DLD1 (cell line): Measurements from ENCODE around the gene UQCC3.
"Not testable (repeated sequence)": the region's sequence is repeated elsewhere in the genome, so short reads cannot be mapped to it uniquely, and the experiment has no call there.

Experiments used
- in situ Hi-C: cut with HindIII; loops from 2 replicates; pipeline ENCODE4 v1.10.0; 2017; ENCODE audit warnings: low sequenced_read_pairs

The UQCC3 gene

GRCh38 chr11:62665599-62666258, 5.7 kb upstream of the UQCC3 start:
- in situ Hi-C loops, result no loop called here

DNA sequence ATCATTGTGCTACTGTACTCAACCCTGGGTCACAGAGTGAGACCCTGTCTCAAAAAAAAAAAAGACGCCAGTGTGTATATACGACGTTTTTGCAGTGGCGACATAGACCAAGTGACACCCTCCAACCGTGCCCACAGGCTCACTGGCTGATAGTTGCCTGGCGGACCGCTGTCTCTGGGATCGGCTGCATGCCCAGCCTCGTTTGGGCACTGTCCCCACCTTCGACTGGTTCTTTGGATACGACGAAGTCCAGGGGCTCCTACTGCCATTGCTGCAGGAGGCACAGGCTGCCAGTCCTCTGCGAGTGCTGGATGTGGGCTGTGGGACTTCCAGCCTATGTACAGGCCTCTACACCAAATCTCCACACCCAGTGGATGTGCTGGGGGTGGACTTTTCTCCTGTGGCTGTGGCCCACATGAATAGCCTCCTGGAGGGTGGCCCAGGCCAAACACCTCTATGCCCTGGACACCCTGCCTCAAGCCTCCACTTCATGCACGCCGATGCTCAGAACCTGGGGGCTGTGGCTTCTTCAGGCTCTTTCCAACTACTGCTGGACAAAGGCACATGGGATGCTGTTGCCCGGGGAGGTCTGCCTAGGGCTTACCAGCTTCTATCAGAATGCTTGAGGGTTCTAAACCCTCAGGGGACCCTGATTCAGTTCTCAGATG, 5.1 kb upstream of the UQCC3 start:
- in situ Hi-C loops, result no loop called here

DNA sequence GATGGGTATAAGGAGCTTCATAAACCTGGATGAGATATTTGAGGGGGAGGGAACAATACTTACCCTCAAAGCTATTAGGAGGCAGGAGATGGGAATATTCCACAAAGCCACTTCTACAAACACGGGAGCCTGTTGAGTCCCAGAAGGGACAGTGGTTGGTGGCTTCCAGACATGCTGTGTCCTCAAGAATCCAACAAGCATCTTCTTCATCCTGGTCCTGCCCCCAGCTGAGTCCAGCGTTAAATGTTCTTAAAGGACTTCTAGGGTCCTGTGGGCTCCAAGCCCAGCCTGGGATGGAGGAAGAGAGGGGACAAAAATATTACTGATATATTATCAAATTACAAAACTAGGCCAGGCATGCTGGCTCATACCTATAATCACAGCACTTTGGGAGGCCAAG, 4.0 kb upstream of the UQCC3 start:
- in situ Hi-C loops, result no loop called here

DNA sequence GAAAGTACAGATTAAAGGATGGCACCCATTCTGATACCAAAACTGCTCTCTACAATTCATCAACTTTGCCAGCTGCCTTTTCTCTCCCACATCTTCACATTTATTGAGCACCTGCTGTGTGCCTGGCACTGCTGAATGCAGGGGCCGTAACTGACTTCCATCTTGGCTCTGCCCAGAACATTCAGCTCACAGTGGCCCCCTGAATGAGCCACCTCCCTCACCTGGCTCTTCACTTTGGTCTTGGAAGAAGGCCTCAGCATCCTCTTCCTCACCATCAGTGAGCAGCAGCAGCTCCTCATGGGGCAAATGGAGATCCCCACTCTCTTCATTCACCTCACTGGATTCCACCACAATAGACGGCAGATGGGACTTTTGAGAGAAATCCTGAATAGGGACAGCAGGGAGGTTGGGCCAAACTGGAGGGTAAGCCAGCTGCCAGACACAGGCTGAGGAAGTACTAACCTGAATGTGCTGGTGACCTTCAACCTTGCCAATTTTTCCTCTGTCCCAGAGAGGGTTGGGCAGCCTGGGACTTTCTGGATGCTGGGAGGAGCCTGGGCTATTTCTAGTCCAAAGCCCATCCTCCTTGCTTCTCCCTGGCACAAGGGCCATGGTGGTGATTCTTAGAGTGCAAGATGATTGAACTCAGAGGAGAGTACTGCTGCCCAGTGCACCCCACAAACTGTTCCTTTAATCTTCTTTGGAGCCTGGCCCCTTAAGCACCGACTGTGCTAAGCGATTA, 1.9 kb upstream of the UQCC3 start:
- in situ Hi-C loops, result loop anchor here (10.0 kb wide), 1 partner anchor 245 kb away; no protein-coding TSS in a partner anchor

DNA sequence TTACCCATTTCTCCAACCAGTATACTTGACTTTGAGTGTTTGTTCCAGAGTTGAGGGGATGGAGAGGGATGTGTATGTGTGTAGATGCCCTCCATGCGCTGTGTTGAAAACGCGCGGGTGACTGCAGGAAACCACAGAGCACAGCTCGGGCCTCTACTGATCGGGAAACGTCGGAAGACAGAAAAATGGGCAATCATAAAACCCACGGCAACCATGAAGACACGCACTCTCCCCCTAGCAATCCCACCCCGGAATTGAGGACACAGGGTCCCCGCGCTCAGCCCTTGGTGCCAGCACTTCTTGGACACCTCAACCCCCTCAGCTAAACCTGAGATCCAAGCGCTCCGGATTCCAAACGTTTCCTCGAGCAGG, 251 bp upstream of the UQCC3 start:
- in situ Hi-C loops, result loop anchor here (10.0 kb wide), 1 partner anchor 246 kb away; no protein-coding TSS in a partner anchor

GRCh38 chr11:62673196-62673525, 1.7 kb downstream of the UQCC3 start:
- in situ Hi-C loops, result loop anchor here (10.0 kb wide), 1 partner anchor 248 kb away; no protein-coding TSS in a partner anchor

DNA sequence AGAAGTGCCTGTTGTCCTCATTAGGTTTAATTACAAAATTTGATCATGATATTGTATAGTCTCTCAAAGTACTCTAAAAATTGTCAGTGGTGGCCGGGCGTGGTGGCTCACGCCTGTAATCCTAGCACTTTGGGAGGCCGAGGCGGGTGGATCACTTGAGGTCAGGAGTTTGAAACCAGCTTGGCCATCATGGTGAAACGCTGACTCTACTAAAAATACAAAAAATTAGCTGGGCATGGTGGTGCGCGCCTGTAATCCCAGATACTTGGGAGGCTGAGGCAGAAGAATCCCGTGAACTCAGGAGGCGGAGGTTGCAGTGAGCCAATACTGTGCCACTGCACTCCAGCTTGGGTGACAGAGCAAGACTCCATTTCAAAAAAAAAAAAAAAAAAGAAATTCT, 3.9 kb downstream of the UQCC3 start:
- in situ Hi-C loops, result loop anchor here (10.0 kb wide), 1 partner anchor 251 kb away; no protein-coding TSS in a partner anchor

DNA sequence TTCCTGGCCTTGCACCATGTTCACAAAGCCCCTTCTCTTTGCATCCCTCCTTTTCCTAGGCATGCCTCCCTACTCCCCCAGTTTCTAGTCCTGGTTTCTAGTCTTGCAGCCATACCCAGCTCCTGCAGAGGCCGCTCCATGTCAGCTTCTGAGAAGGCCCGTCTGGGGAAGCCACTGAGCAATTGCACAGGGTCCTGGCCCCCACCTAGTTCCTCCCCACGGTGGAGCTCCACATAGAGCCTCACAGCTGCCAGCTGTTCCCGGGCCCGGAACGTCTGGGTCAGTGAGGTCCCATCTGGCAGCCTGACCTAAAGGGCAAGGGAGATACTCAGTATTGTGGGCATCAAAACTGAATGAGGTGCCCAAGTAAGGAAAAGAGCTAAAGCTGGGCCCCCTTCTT, 5.2 kb downstream of the UQCC3 start:
- in situ Hi-C loops, result loop anchor here (10.0 kb wide), 1 partner anchor 252 kb away; no protein-coding TSS in a partner anchor

DNA sequence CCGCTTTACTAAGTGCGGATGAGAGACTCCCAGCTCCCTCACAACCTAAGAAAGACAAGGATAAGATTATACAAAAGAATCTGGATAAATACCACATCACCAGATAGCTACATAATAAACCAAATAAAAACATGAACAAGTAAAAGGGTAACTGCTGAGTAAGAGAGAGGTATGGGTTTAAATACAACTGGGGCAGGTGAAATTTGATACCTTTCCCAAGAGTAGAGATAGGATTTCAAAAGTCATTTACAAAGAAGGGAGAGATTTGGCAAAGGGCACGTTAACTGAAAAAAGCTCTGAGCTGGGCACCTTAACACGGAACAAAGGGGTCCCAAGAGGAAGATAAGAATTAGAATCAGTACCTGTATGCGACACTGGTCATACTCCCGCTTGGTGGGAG, 5.7 kb downstream of the UQCC3 start:
- in situ Hi-C loops, result loop anchor here (10.0 kb wide), 1 partner anchor 252 kb away; no protein-coding TSS in a partner anchor

- in situ Hi-C loops, result loop anchor here (10.0 kb wide), 1 partner anchor 253 kb away; no protein-coding TSS in a partner anchor
Measured at GRCh38 chr11:62677714-62678113, 6.2 kb downstream of the UQCC3 start.

DNA sequence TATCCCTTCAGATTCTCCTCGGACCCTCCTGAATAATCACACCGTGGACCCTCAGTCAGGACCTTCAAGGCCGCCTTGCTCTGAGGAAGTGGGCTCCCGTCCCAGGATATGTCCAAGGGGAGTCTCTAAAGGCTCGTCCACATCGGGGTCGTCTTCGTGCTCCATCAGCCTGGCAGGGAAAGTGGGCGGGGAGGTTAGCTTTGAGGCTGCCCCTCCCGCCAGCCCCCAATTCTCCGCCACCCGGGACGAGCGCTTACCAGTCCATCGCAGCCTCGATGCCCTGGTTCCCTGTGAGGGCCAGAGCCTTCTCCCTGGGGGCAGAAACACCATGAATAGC, 6.9 kb downstream of the UQCC3 start:
- in situ Hi-C loops, result loop anchor here (10.0 kb wide), 1 partner anchor 254 kb away; no protein-coding TSS in a partner anchor

DNA sequence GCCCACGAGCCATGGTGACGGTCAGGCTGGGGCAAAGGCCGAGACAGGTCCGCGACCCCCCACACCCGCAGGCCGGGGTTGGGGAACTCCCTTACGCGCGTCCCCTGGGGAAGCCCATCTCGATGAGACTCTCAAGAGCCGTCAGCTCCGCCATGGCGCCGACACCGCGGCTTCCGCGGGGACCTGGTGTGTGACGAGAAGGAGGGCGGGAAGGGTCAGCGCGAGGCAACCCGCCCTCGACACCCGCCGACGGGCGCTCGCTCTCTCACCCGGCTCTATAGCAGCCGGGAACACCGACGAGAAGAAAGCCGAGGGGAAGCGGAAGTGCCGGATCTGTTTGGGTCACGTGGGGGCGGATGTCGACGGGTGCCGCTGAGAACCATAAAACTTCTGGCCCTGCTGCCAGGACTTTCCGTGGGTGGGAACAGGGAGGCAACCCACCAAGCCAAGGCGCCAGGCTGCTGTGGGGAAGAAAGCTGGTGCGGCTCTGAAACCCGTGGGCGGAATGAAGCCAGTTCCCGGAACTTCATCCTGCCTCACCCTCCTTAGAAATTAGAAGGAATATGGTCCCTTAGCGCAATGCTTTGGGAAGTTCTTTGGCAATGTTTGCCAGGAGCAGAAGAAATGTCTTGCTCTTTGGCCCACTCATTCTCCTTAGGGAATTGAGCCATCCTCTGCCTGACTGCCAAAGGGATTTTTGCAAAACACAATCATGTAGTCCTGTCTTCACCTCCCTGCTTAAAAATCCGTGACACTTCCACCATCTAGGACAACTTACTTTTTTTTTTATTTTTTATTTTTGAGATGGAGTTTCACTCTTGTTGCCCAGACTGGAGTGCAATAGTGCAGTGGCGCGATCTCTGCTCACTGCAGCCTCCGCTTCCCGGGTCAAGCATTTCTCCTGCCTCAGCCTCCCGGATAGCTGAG, 7.6 kb downstream of the UQCC3 start, which contains the start of gene UBXN1:
Gene UBXN1 (minus strand): TSS at position 304 of the 927 bp plus-strand sequence. CDS start 150 bp downstream, at position 154.
- in situ Hi-C loops, result loop anchor here (10.0 kb wide), 1 partner anchor 254 kb away; no protein-coding TSS in a partner anchor

DNA sequence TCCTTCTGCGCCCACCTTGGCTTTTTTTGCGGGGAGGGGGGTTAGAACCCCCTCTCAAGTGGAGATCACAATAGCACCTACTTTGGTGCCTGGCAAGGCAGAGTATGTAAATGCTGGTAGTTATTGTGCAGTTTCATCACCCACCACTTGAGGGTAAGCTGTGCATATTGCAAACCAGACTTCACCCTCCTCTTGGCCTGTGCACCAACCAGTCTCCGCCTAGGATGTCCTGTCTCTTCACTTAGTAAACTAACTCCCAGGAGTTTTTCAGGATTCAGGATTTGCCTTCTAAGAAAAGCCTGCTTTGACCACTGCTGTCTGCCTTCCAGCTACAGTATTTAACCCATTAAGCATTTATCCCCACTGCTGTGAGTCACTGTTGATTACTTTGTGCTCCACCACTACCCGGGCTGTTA, 9.4 kb downstream of the UQCC3 start:
- in situ Hi-C loops, result no loop called here

- in situ Hi-C loops, result no loop called here
Measured at GRCh38 chr11:62682518-62682917, 11.0 kb downstream of the UQCC3 start.

DNA sequence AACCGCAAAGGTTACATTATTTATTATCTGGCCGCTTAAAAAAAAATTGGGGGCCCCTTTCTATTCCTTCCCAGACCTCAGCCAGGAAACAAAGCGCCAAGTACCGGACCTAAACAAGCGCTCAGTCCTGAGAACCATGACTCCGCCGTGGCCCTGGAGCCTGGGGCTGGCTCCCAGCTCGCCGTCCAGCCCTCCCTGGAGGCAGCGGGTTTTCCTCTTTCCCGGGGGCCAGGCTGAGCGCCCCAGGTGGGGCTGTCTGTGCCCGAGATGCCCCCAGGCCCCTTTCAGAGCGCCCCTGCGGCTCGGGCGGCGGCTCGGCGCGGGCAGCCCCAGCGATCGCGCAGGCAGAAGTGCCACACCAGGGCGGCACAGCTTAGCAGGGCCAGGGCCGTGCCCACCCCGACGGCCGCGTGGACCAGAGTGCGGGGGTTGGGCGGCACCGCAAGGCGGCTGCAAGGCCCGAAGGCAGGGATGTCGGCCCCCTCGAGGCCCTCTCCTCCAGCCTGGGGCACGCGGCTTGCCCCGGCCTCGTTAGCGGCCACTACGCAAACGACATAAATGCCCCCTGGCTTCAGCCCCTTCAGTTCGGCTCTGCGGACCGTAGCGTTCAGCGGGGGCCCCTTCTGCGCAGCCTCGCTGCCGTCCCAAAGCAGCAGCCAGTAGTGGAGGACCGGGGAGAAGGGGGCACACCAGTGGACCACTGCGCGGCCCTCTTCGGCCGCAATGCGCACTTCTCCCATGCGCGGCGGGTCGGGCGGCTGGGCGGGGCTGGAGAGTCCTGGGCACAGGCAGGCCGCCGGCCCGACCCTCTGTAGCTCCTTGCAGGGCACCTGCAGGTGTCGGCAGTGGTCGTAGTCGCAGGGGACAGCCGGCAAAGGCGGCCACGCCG, 16.3 kb downstream of the UQCC3 start:
- in situ Hi-C loops, result no loop called here

DNA sequence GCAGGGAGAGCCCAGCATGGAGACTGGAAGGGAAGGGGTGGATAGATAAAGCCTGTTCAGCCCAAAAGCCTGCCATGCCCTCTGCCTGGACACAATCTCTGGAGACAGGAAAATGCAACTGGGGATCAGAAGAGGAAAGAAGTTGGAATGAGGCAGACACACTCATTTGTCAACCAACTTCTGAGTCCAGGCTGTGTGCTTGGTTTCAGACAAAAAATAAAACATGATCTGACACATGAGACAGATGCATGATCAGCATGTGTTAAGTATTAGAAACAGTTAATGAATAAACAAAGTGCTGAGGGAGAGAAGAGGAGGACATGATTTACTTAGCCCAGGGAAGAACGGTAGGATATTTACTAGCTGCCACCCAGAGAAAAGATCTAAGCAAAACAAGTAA, 17.0 kb downstream of the UQCC3 start:
- in situ Hi-C loops, result no loop called here

DNA sequence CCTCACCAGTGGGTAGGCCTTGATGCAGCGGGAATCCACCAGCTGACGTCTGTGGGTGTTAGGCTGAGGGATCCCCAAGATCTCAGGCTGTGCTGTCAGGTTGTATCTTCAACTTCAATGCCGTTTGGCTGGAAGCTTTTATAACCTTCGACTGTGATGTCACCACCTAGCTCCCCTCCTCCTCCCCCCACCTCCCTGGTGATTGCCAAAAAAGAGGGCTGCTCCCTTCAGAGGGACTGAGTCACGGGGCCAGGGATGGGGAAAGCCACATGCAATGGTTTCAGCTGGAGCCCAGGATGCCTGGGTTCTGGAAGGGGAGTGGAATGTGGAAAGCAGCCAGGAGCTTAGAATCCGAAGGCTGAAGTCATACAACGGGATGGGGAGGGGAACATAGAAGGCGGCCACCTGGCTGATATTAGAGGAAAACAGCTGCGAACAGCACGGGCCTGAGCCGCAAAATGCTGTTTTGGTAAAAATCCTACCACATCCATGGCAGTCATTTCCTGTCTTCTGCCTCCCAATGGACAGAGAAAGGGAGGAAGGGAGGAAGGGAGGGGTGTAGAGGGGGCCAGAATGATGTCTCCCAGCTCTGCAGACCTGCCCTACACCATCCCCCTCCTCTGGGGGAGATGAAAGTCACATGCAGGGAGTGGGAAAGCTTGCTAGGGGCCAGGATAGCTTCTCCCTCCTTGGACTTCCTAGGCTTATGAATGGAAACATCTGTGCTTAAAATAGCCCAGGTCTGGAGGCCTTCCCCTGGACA, 18.1 kb downstream of the UQCC3 start, which contains the start of gene LRRN4CL:
Gene LRRN4CL (minus strand): TSS at position 110 of the 763 bp plus-strand sequence. CDS start 1,022 bp downstream, outside the sequence.
- in situ Hi-C loops, result no loop called here

DNA sequence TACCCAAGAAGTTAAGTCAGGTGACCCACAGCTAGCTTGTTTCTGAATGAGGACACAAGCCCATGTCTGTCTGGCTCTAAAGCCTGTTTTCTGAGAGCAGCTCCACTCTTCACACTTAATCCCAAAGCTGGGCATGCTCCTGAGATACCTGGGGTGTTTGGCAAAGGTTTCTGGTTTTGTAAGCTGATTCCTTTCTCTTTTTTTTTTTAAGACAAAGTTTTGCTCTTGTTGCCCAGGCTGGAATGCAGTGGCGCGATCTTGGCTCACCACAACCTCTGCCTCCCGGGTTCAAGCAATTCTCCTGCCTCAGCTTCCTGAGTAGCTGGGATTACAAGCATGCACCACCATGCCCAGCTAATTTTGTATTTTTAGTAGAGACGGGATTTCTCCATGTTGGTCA, 22.2 kb downstream of the UQCC3 start:
- in situ Hi-C loops, result not testable (repeated sequence)
